Keratinocyte (primary cell): ENCODE data around the gene PRKCSH. TPM values are rescaled to one million over a fixed set of nuclear protein-coding genes. Genes with fewer than 3 reads are reported as not detected.

Source experiments
- DNase-seq: peaks from one replicate; pipeline ENCODE4 v3.0.0-alpha.2; 2011; ENCODE audit warnings: low read depth, missing footprints, low spot score
- FAIRE-seq: peaks from 2 replicates; lab custom pipeline; 2011; peaks lifted over from hg19 to GRCh38; lab: Jason Lieb, UNC
- H2AFZ ChIP-seq: 2 replicates; pipeline ENCODE4 v1.6.0; 2012; ENCODE audit warnings: low read length, control low read depth, inconsistent platforms; ENCODE audit not compliant: control insufficient read depth
- H3K27ac ChIP-seq: 2 replicates; pipeline ENCODE4 v1.5.1; 2011; ENCODE audit warnings: low read length; ENCODE audit not compliant: control insufficient read depth, insufficient read depth
- H3K27me3 ChIP-seq: 3 replicates; pipeline ENCODE4 v1.6.0; 2011; ENCODE audit warnings: low read length; ENCODE audit not compliant: control insufficient read depth, insufficient read depth; ENCODE audit errors: extremely low read depth
- H3K36me3 ChIP-seq, 2 experiments: 2 replicates in 1 of 2; 3 replicates in 1 of 2; pipeline ENCODE4 v1.5.1; 2011; ENCODE audit warnings: low read length in 2 of 2, mild to moderate bottlenecking in 1 of 2; ENCODE audit not compliant: control insufficient read depth in 2 of 2, insufficient read depth in 2 of 2; ENCODE audit errors: extremely low read depth in 1 of 2
- H3K4me1 ChIP-seq: 3 replicates; pipeline ENCODE4 v1.5.1; 2011; ENCODE audit warnings: low read length; ENCODE audit not compliant: control insufficient read depth, insufficient read depth; ENCODE audit errors: extremely low read depth
- H3K4me2 ChIP-seq: 3 replicates; pipeline ENCODE4 v1.6.0; 2011; ENCODE audit warnings: low read depth, low read length; ENCODE audit not compliant: control insufficient read depth, insufficient read depth; ENCODE audit errors: extremely low read depth
- H3K4me3 ChIP-seq, 3 experiments: fragments of 200-600 bp in 1 of 3; sonication (generic) in 1 of 3; 2 replicates in 2 of 3; 3 replicates in 1 of 3; pipeline ENCODE4 v1.5.1; 2011 to 2016; ENCODE audit warnings: low read length in 3 of 3, mild to moderate bottlenecking in 3 of 3, control low read depth in 2 of 3, inconsistent platforms in 1 of 3, low read depth in 1 of 3, mixed read lengths in 1 of 3, mixed run types in 1 of 3, moderate library complexity in 1 of 3; ENCODE audit not compliant: control insufficient read depth in 2 of 3, insufficient read depth in 2 of 3; ENCODE audit errors: extremely low read depth in 1 of 3
- H3K79me2 ChIP-seq: 2 replicates; pipeline ENCODE4 v1.6.0; 2012; ENCODE audit warnings: low read length; ENCODE audit not compliant: control insufficient read depth, insufficient read depth
- H3K9ac ChIP-seq: 3 replicates; pipeline ENCODE4 v1.6.0; 2011; ENCODE audit warnings: low read length; ENCODE audit not compliant: control insufficient read depth, insufficient read depth; ENCODE audit errors: extremely low read depth
- H3K9me1 ChIP-seq: 3 replicates; pipeline ENCODE4 v1.6.0; 2011; ENCODE audit warnings: low read length; ENCODE audit not compliant: control insufficient read depth, insufficient read depth; ENCODE audit errors: extremely low read depth
- H3K9me3 ChIP-seq: 2 replicates; pipeline ENCODE4 v1.5.1; 2012; ENCODE audit warnings: low read depth, low read length; ENCODE audit not compliant: control insufficient read depth
- H4K20me1 ChIP-seq: 3 replicates; pipeline ENCODE4 v1.6.0; 2011; ENCODE audit warnings: low read length; ENCODE audit not compliant: control insufficient read depth, insufficient read depth; ENCODE audit errors: extremely low read depth
- CTCF ChIP-seq, 3 experiments: IDR thresholded peaks in 1 of 3; conservative IDR thresholded peaks in 1 of 3; optimal IDR thresholded peaks in 1 of 3; 2 replicates in 2 of 3; 3 replicates in 1 of 3; pipeline versions ENCODE3 to v1.5.1; 2011; ENCODE audit warnings: low read length in 3 of 3, mild to moderate bottlenecking in 3 of 3, moderate library complexity in 2 of 3, control low read depth in 1 of 3, inconsistent platforms in 1 of 3; ENCODE audit not compliant: insufficient read depth in 2 of 3; ENCODE audit errors: extremely low read depth in 1 of 3
- EZH2 ChIP-seq: IDR thresholded peaks from one replicate; pipeline ENCODE4 v1.6.1; 2012; ENCODE audit warnings: inconsistent platforms, mild to moderate bottlenecking, low read length, moderate library complexity
- dilution Hi-C: fragments of 300-500 bp; cut with MboI; formaldehyde crosslinking; loops from one replicate; pipeline ENCODE4 v1.7.0; 2020; ENCODE audit warnings: low sequenced_read_pairs; ENCODE audit not compliant: extremely low pct_ligation_motif_present
- polyA plus RNA-seq, 5 experiments: library from polyadenylated mRNA; depleted of rRNA in 3 of 5; stranded (reverse) in 3 of 5; stranded (forward) in 1 of 5; unstranded in 1 of 5; fragments of >200 nt; gene quantifications; 1 replicate in 1 of 5; 2 replicates in 3 of 5; 3 replicates in 1 of 5; pipeline versions ENCODE4 v1.2.1 to v1.2.3, GENCODE V29; 2011 to 2012; ENCODE audit warnings: missing spikeins in 2 of 5, low read depth in 1 of 5, low replicate concordance in 1 of 5

Gene PRKCSH
- polyA plus RNA-seq, 1 donor (not counting 4 experiments of a cell fraction or from before 2014, with no cell fraction given): 56.3 TPM

- Histone ChIP-seq H3K27ac (no peak overlapping the region), H3K9ac (no peak overlapping the region), H3K4me3 (no peak overlapping the region), H3K36me3 (peaks cover 3 to 5% of the 10 kb centered on the region in 2 experiments), H3K9me3 (no peaks in the 10 kb centered on the region), H3K79me2 (no peaks in the 10 kb centered on the region), H3K9me1 (no peaks in the 10 kb centered on the region), H2AFZ (no peak overlapping the region), H3K4me1 (no peaks in the 10 kb centered on the region), H4K20me1 (no peaks in the 10 kb centered on the region), H3K27me3 (no peaks in the 10 kb centered on the region), H3K4me2 (no peak overlapping the region)
- no peak for TF ChIP-seq CTCF (optimal IDR thresholded peaks at IDR 0.05 in 1 of 3, IDR thresholded peaks at IDR 0.05 in 1 of 3, conservative IDR thresholded peaks at IDR 0.05 in 1 of 3; ENCODE audit: extremely low read depth in 1 of 3, insufficient read depth in 2 of 3, low read length in 3 of 3)
- no peak for TF ChIP-seq EZH2
- DNase-seq (no peak), FAIRE-seq (no peak)
- dilution Hi-C loops: no loop called here
Observed at GRCh38 chr19:11489378-11489777, 53.9 kb downstream of the PRKCSH start.

GRCh38 chr19:11494634-11495285 is 59.3 kb downstream of the PRKCSH start:
- no peak for FAIRE-seq
- H3K4me3 ChIP-seq: no peak overlapping the region
- dilution Hi-C loops: no loop called here
- H3K27me3 ChIP-seq: no peaks in the 10 kb centered on the region
- no peak for DNase-seq
- no peaks in the 10 kb centered on the region for H3K9me1 ChIP-seq
- no peaks in the 10 kb centered on the region for H4K20me1 ChIP-seq
- H2AFZ ChIP-seq: no peak overlapping the region
- TF ChIP-seq EZH2 (no peak), CTCF (optimal IDR thresholded peaks at IDR 0.05 in 1 of 3, IDR thresholded peaks at IDR 0.05 in 1 of 3, conservative IDR thresholded peaks at IDR 0.05 in 1 of 3; ENCODE audit: extremely low read depth in 1 of 3, insufficient read depth in 2 of 3, low read length in 3 of 3) (no peak)
- no peak overlapping the region for H3K27ac ChIP-seq
- no peaks in the 10 kb centered on the region for H3K9me3 ChIP-seq
- peaks cover 5% of the 10 kb centered on the region for H3K4me1 ChIP-seq
- no peaks in the 10 kb centered on the region for H3K79me2 ChIP-seq
- H3K4me2 ChIP-seq: no peak overlapping the region
- H3K36me3 ChIP-seq: peaks cover 5 to 8% of the 10 kb centered on the region in 2 experiments
- H3K9ac ChIP-seq: no peak overlapping the region
